GM12873 (cell line): Measurements from ENCODE around the gene AKIRIN2.

Experiments
- CTCF ChIP-seq: IDR thresholded peaks from 2 replicates; pipeline ENCODE4 v1.5.1; 2012; ENCODE audit warnings: low read depth, mild to moderate bottlenecking, moderate library complexity, low read length, control low read depth; ENCODE audit not compliant: insufficient read depth; ENCODE audit errors: missing control alignments

Gene AKIRIN2

GRCh38 chr6:87684895-87685654 is 17.0 kb downstream of the AKIRIN2 start:
- no peak for TF ChIP-seq CTCF

- TF ChIP-seq CTCF: no peak
Measured at GRCh38 chr6:87683890-87684289, 18.1 kb downstream of the AKIRIN2 start.

GRCh38 chr6:87682310-87682709 is 19.7 kb downstream of the AKIRIN2 start:
- TF ChIP-seq CTCF: no peak

GRCh38 chr6:87675004-87675681 is 26.9 kb downstream of the AKIRIN2 start:
- no peak for TF ChIP-seq CTCF

GRCh38 chr6:87674290-87674689 is 27.7 kb downstream of the AKIRIN2 start:
- no peak for TF ChIP-seq CTCF

GRCh38 chr6:87673237-87673636 is 28.8 kb downstream of the AKIRIN2 start:
- no peak for TF ChIP-seq CTCF

- no peak for TF ChIP-seq CTCF
Measured at GRCh38 chr6:87672641-87673040, 29.4 kb downstream of the AKIRIN2 start.
